Neuronal stem cell (in vitro differentiated cells): ENCODE data around the gene TUBGCP3.

Experiments used
- DNase-seq: peaks from one replicate; pipeline ENCODE4 v3.0.0-alpha.2; 2013; ENCODE audit warnings: low spot score
- H2AFZ ChIP-seq: one replicate; pipeline ENCODE4 v1.6.1; 2013; ENCODE audit warnings: mild to moderate bottlenecking, low read length, inconsistent platforms
- H2AK5ac ChIP-seq: 2 replicates; pipeline ENCODE4 v1.6.1; 2013; ENCODE audit warnings: low read depth, mild to moderate bottlenecking, inconsistent platforms, low read length, moderate library complexity, mixed read lengths
- H2BK120ac ChIP-seq: 2 replicates; pipeline ENCODE4 v1.6.1; 2013; ENCODE audit warnings: low read depth, mild to moderate bottlenecking, inconsistent platforms, low read length, moderate library complexity, mixed read lengths
- H2BK12ac ChIP-seq: one replicate; pipeline ENCODE4 v1.6.1; 2013; ENCODE audit warnings: low read length, inconsistent platforms
- H2BK15ac ChIP-seq: 2 replicates; pipeline ENCODE4 v1.6.1; 2013; ENCODE audit warnings: mild to moderate bottlenecking, low read length, inconsistent platforms, mixed read lengths
- H2BK5ac ChIP-seq: one replicate; pipeline ENCODE4 v1.6.1; 2013; ENCODE audit warnings: inconsistent platforms, mild to moderate bottlenecking, low read length, moderate library complexity
- H3K14ac ChIP-seq: one replicate; pipeline ENCODE4 v1.6.1; 2013; ENCODE audit warnings: low read length, inconsistent platforms
- H3K18ac ChIP-seq: 2 replicates; pipeline ENCODE4 v1.6.1; 2013; ENCODE audit warnings: low read length, inconsistent platforms
- H3K23ac ChIP-seq: 2 replicates; pipeline ENCODE4 v1.6.1; 2013; ENCODE audit warnings: low read depth, mild to moderate bottlenecking, mixed read lengths, low read length, inconsistent platforms; ENCODE audit not compliant: poor library complexity
- H3K27ac ChIP-seq: replicated peaks from 3 replicates; pipeline ENCODE4 v1.5.1; 2013; ENCODE audit warnings: low read length, inconsistent platforms
- H3K27me3 ChIP-seq, 3 experiments: 2 replicates each; pipeline ENCODE4 v1.6.1; 2013; ENCODE audit warnings: low read length in 3 of 3, mild to moderate bottlenecking in 2 of 3, inconsistent platforms in 1 of 3, low read depth in 1 of 3, mixed read lengths in 1 of 3, moderate library complexity in 1 of 3; ENCODE audit not compliant: control insufficient read depth in 3 of 3, insufficient read depth in 3 of 3
- H3K36me3 ChIP-seq, 2 donors: replicated peaks in 1 of 2; 2 replicates each; pipeline ENCODE4 v1.6.1; 2013; ENCODE audit warnings: low read length in 2 of 2; ENCODE audit not compliant: control insufficient read depth in 2 of 2, insufficient read depth in 2 of 2
- H3K4ac ChIP-seq: 2 replicates; pipeline ENCODE4 v1.6.1; 2013; ENCODE audit warnings: inconsistent platforms, mild to moderate bottlenecking, low read length, moderate library complexity
- H3K4me1 ChIP-seq, 2 donors: 1 replicate in 1 of 2; 2 replicates in 1 of 2; pipeline ENCODE4 v1.6.1; 2013; ENCODE audit warnings: low read length in 2 of 2, low read depth in 1 of 2; ENCODE audit not compliant: control insufficient read depth in 2 of 2, insufficient read depth in 1 of 2
- H3K4me2 ChIP-seq: one replicate; pipeline ENCODE4 v1.6.1; 2013; ENCODE audit warnings: mild to moderate bottlenecking, low read length, inconsistent platforms; ENCODE audit not compliant: insufficient read depth, poor library complexity, severe bottlenecking
- H3K4me3 ChIP-seq, 2 donors: 2 replicates each; pipeline ENCODE4 v1.5.1; 2013; ENCODE audit warnings: low read length in 2 of 2, mild to moderate bottlenecking in 2 of 2, inconsistent platforms in 1 of 2, moderate library complexity in 1 of 2
- H3K79me1 ChIP-seq: one replicate; pipeline ENCODE4 v1.6.1; 2013; ENCODE audit warnings: low read depth, mild to moderate bottlenecking, inconsistent platforms, low read length, moderate library complexity
- H3K9ac ChIP-seq: one replicate; pipeline ENCODE4 v1.6.1; 2013; ENCODE audit warnings: mild to moderate bottlenecking, low read depth, low read length, inconsistent platforms; ENCODE audit not compliant: poor library complexity
- H3K9me3 ChIP-seq, 2 donors: replicated peaks in 1 of 2; 2 replicates each; pipeline versions ENCODE3 to v1.6.1; 2013; ENCODE audit warnings: low read length in 2 of 2, mild to moderate bottlenecking in 2 of 2, inconsistent platforms in 1 of 2, low read depth in 1 of 2, mixed read lengths in 1 of 2, moderate library complexity in 1 of 2; ENCODE audit not compliant: control insufficient read depth in 2 of 2, insufficient read depth in 1 of 2
- H4K8ac ChIP-seq: one replicate; pipeline ENCODE4 v1.6.1; 2013; ENCODE audit warnings: low read depth, mild to moderate bottlenecking, inconsistent platforms, low read length, moderate library complexity
- H4K91ac ChIP-seq: one replicate; pipeline ENCODE4 v1.6.1; 2013; ENCODE audit warnings: low read length, low read depth, mild to moderate bottlenecking, inconsistent platforms; ENCODE audit not compliant: poor library complexity
- WGBS, 2 donors: extraction: QIAGEN DNeasy Blood & Tissue Kit; methylation state at CpG; one replicate each; pipeline ENCODE4 v1.1.7; 2013; ENCODE audit warnings: missing lambda C conversion rate in 2 of 2, mixed read lengths in 1 of 2; ENCODE audit not compliant: insufficient read length in 2 of 2, insufficient replicate concordance in 1 of 2; ENCODE audit errors: extremely low coverage in 2 of 2; 5-methylcytosine and 5-hydroxymethylcytosine counted together

Gene TUBGCP3

GRCh38 chr13:112453874-112454647, 133.9 kb downstream of the TUBGCP3 start:
- H2BK120ac ChIP-seq = peak overlapping the region; percentile 16
- no peaks in the 10 kb centered on the region for H3K27me3 ChIP-seq
- peak overlapping the region; percentile 87 for H2AK5ac ChIP-seq
- peaks cover 3% of the 10 kb centered on the region in 2 donors for H3K4me1 ChIP-seq
- peak overlapping the region; percentile 46 for H2BK15ac ChIP-seq
- H3K23ac ChIP-seq = peak overlapping the region; percentile 27
- WGBS, 2 donors = no CpG with 5 or more reads among the region's 30 CpGs
- no peak overlapping the region for H2BK5ac ChIP-seq
- no peak overlapping the region for H3K9ac ChIP-seq
- H2BK12ac ChIP-seq = peak overlapping the region; percentile 43
- H3K9me3 ChIP-seq = peaks cover 0 to 4% of the 10 kb centered on the region in 2 donors
- H3K18ac ChIP-seq = peak overlapping the region; percentile 82
- no peak overlapping the region for H3K4me2 ChIP-seq
- H3K36me3 ChIP-seq = no peaks in the 10 kb centered on the region
- H3K27ac ChIP-seq = no peak overlapping the region
- peak overlapping the region; percentile 25 for H3K14ac ChIP-seq
- no peak for DNase-seq
- peak overlapping the region; percentile 38 for H3K4ac ChIP-seq
- no peak overlapping the region for H2AFZ ChIP-seq
- no peak overlapping the region for H4K8ac ChIP-seq
- H3K79me1 ChIP-seq = no peaks in the 10 kb centered on the region
- no peak overlapping the region for H4K91ac ChIP-seq
- H3K4me3 ChIP-seq = peak overlapping the region in 1 of 2 donors; percentile 5

GRCh38 chr13:112453207-112453829, 134.6 kb downstream of the TUBGCP3 start:
- DNase-seq = no peak
- Histone ChIP-seq H3K18ac (peak overlapping the region; percentile 36), H2BK5ac (no peak overlapping the region), H2BK15ac (peak overlapping the region; percentile 82), H3K36me3 (no peaks in the 10 kb centered on the region), H2AK5ac (peak overlapping the region; percentile 38), H4K91ac (no peak overlapping the region), H3K27ac (no peak overlapping the region), H3K9ac (no peak overlapping the region), H4K8ac (no peak overlapping the region), H3K4me1 (peaks cover 3% of the 10 kb centered on the region in 2 donors), H3K23ac (no peak overlapping the region), H3K27me3 (no peaks in the 10 kb centered on the region), H3K14ac (no peak overlapping the region), H2BK120ac (no peak overlapping the region), H3K79me1 (no peaks in the 10 kb centered on the region), H2AFZ (no peak overlapping the region), H3K4me3 (peak overlapping the region in 1 of 2 donors; percentile 18), H3K4ac (no peak overlapping the region), H2BK12ac (no peak overlapping the region), H3K4me2 (no peak overlapping the region), H3K9me3 (peaks cover 0 to 4% of the 10 kb centered on the region in 2 donors)
- no CpG with 5 or more reads among the region's 32 CpGs for WGBS, 2 donors

GRCh38 chr13:112452380-112453206, 135.4 kb downstream of the TUBGCP3 start:
- Histone ChIP-seq H3K4me1 (peaks cover 3% of the 10 kb centered on the region in 2 donors), H3K4ac (no peak overlapping the region), H2BK12ac (peak overlapping the region; percentile 67), H3K18ac (peak overlapping the region; percentile 36), H3K27ac (no peak overlapping the region), H3K36me3 (no peaks in the 10 kb centered on the region), H2AFZ (no peak overlapping the region), H3K4me2 (no peak overlapping the region), H3K23ac (peak overlapping the region; percentile 68), H4K91ac (no peak overlapping the region), H3K4me3 (no peak overlapping the region), H3K9ac (peak overlapping the region; percentile 14), H2BK15ac (peak overlapping the region; percentile 82), H2BK120ac (no peak overlapping the region), H2BK5ac (no peak overlapping the region), H3K9me3 (peaks cover 0 to 4% of the 10 kb centered on the region in 2 donors), H3K14ac (peak overlapping the region; percentile 63), H3K27me3 (no peaks in the 10 kb centered on the region), H2AK5ac (peak overlapping the region; percentile 38), H4K8ac (no peak overlapping the region), H3K79me1 (no peaks in the 10 kb centered on the region)
- WGBS, 2 donors = no CpG with 5 or more reads among the region's 36 CpGs
- no peak for DNase-seq
